ENCODE data around the gene PRADC1. TPM values are rescaled to one million over a fixed set of nuclear protein-coding genes. Genes with fewer than 3 reads are reported as not detected.

PRADC1 gene
- total and polyA plus RNA-seq, 3 experiments from 2014 or later: 21.1 to 27.2 (median 24.9) TPM

- H3K9me3 ChIP-seq (ENCODE audit: low read length): no peaks in the 10 kb centered on the region
- no peak overlapping the region for H3K4me3 Mint-ChIP-seq
- peaks cover 23% of the 10 kb centered on the region for H3K4me1 ChIP-seq (ENCODE audit: insufficient read depth, low read length)
- H3K27ac ChIP-seq (ENCODE audit: low read depth, low read length): no peak overlapping the region
- H3K9me3 Mint-ChIP-seq: no peaks in the 10 kb centered on the region
- H3K27ac Mint-ChIP-seq: peak overlapping the region in 5 of 8 donors; percentile 14 to 77 (median 61)
- no peak overlapping the region for H3K4me3 ChIP-seq (ENCODE audit: low read length)
- peaks cover 33 to 50% (median 49%) of the 10 kb centered on the region in 3 donors for H3K4me1 Mint-ChIP-seq
- no peaks in the 10 kb centered on the region for H3K27me3 Mint-ChIP-seq
- H3K27me3 ChIP-seq (ENCODE audit: insufficient read depth, low read length, poor library complexity, severe bottlenecking): no peaks in the 10 kb centered on the region
- peaks cover 0 to 66% (median 8%) of the 10 kb centered on the region in 3 donors for H3K36me3 Mint-ChIP-seq
- no peak for DNase-seq
- CTCF ChIA-PET: interaction anchor here (1.1 kb wide), 1 partner anchor 62 kb away, joined by 3 read pairs; no protein-coding TSS in a partner anchor
- POLR2A ChIA-PET: no interaction called here
- peaks cover 38% of the 10 kb centered on the region for H3K36me3 ChIP-seq (ENCODE audit: insufficient read depth, low read length)
Observed at GRCh38 chr2:73239776-73240175, 6.7 kb upstream of the PRADC1 start.

DNA sequence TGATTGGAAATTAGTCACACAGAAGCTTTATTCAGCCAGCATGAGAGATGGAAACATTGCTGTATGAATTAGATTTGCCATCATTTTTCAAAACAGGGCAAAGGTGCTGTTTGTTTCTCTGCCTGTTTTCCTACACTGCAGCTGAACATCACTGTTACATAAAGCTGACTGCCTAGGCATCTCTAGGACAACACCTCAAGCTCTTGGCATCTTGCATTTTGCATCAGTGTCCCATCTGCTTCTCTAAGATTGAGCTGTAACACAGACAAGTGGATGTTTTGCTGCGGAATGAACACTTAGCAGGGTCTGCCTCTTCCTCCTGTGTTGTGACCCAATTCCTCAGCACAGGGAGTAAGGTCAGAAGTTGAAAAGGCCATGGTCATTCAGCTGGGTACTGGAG is 5.9 kb upstream of the PRADC1 start:
- no peak for DNase-seq
- Histone ChIP-seq H3K4me3 (ENCODE audit: low read length) (no peak overlapping the region), H3K9me3 (ENCODE audit: low read length) (no peaks in the 10 kb centered on the region), H3K27ac (ENCODE audit: low read depth, low read length) (no peak overlapping the region), H3K27me3 (ENCODE audit: insufficient read depth, low read length, poor library complexity, severe bottlenecking) (no peaks in the 10 kb centered on the region), H3K4me1 (ENCODE audit: insufficient read depth, low read length) (peaks cover 25% of the 10 kb centered on the region), H3K36me3 (ENCODE audit: insufficient read depth, low read length) (peaks cover 30% of the 10 kb centered on the region)
- H3K36me3 Mint-ChIP-seq: peaks cover 0 to 63% (median 6%) of the 10 kb centered on the region in 3 donors
- H3K9me3 Mint-ChIP-seq: no peaks in the 10 kb centered on the region
- H3K4me1 Mint-ChIP-seq: peaks cover 35 to 52% (median 51%) of the 10 kb centered on the region in 3 donors
- peak overlapping the region in 6 of 8 donors; percentile 23 to 76 (median 64) for H3K27ac Mint-ChIP-seq
- no peak overlapping the region for H3K4me3 Mint-ChIP-seq
- CTCF ChIA-PET: interaction anchor here (1.1 to 8.1 kb wide), 2 partner anchors 52 to 61 kb away, joined by 3 to 54 read pairs; partner anchors contain the start of gene EGR4
- no peaks in the 10 kb centered on the region for H3K27me3 Mint-ChIP-seq
- POLR2A ChIA-PET: no interaction called here

- DNase-seq: no peak
- Mint-ChIP-seq H3K36me3 (peaks cover 0 to 63% (median 6%) of the 10 kb centered on the region in 3 donors), H3K9me3 (no peaks in the 10 kb centered on the region), H3K4me3 (no peak overlapping the region), H3K27ac (peak overlapping the region in 5 of 8 donors; percentile 23 to 67 (median 32)), H3K27me3 (no peaks in the 10 kb centered on the region), H3K4me1 (peaks cover 35 to 52% (median 51%) of the 10 kb centered on the region in 3 donors)
- Histone ChIP-seq H3K27me3 (ENCODE audit: insufficient read depth, low read length, poor library complexity, severe bottlenecking) (no peaks in the 10 kb centered on the region), H3K4me1 (ENCODE audit: insufficient read depth, low read length) (peaks cover 25% of the 10 kb centered on the region), H3K27ac (ENCODE audit: low read depth, low read length) (no peak overlapping the region), H3K36me3 (ENCODE audit: insufficient read depth, low read length) (peaks cover 25% of the 10 kb centered on the region), H3K9me3 (ENCODE audit: low read length) (no peaks in the 10 kb centered on the region), H3K4me3 (ENCODE audit: low read length) (no peak overlapping the region)
- CTCF ChIA-PET: interaction anchor here (7.2 to 8.1 kb wide), 2 partner anchors 26 to 53 kb away, joined by 47 to 54 read pairs; partner anchors contain the start of gene EGR4
- POLR2A ChIA-PET: interaction anchor here (0.6 kb wide), 1 partner anchor 56 kb away, joined by 3 read pairs; no protein-coding TSS in a partner anchor
Observed at GRCh38 chr2:73238149-73238548, 5.1 kb upstream of the PRADC1 start.

GRCh38 chr2:73237168-73237567 is 4.1 kb upstream of the PRADC1 start:
- Histone ChIP-seq H3K4me1 (ENCODE audit: insufficient read depth, low read length) (peaks cover 31% of the 10 kb centered on the region), H3K27me3 (ENCODE audit: insufficient read depth, low read length, poor library complexity, severe bottlenecking) (no peaks in the 10 kb centered on the region), H3K36me3 (ENCODE audit: insufficient read depth, low read length) (peaks cover 16% of the 10 kb centered on the region), H3K9me3 (ENCODE audit: low read length) (no peaks in the 10 kb centered on the region), H3K4me3 (ENCODE audit: low read length) (no peak overlapping the region), H3K27ac (ENCODE audit: low read depth, low read length) (no peak overlapping the region)
- no peak for DNase-seq
- Mint-ChIP-seq H3K27ac (peak overlapping the region in 7 of 8 donors; percentile 12 to 93 (median 42)), H3K27me3 (no peaks in the 10 kb centered on the region), H3K4me1 (peaks cover 41 to 57% (median 53%) of the 10 kb centered on the region in 3 donors), H3K4me3 (peak overlapping the region in 2 of 7 donors; percentile 0 to 96), H3K36me3 (peaks cover 0 to 58% (median 2%) of the 10 kb centered on the region in 3 donors), H3K9me3 (no peaks in the 10 kb centered on the region)
- CTCF ChIA-PET: interaction anchor here (2.0 to 8.1 kb wide), 3 partner anchors 22 to 54 kb away, joined by 5 to 54 read pairs (median 47); partner anchors contain the start of gene EGR4
- POLR2A ChIA-PET: no interaction called here

GRCh38 chr2:73235315-73236028 is 2.4 kb upstream of the PRADC1 start:
- peaks cover 31% of the 10 kb centered on the region for H3K4me1 ChIP-seq (ENCODE audit: insufficient read depth, low read length)
- H3K36me3 ChIP-seq (ENCODE audit: insufficient read depth, low read length): peaks cover 12% of the 10 kb centered on the region
- Mint-ChIP-seq H3K36me3 (peaks cover 0 to 45% (median 0%) of the 10 kb centered on the region in 3 donors), H3K4me1 (peaks cover 41 to 57% (median 53%) of the 10 kb centered on the region in 3 donors), H3K9me3 (no peaks in the 10 kb centered on the region), H3K27ac (peak overlapping the region; percentile 81 to 98 (median 94)), H3K4me3 (peak overlapping the region; percentile 95 to 99 (median 98)), H3K27me3 (no peaks in the 10 kb centered on the region)
- DNase-seq: peak in 1 of 5 donors; percentile 18
- ChIA-PET CTCF (interaction anchor here (0.8 to 8.1 kb wide), 7 partner anchors 16 to 58 kb away, joined by 3 to 54 read pairs (median 5); partner anchors contain the start of genes EGR4 and FBXO41), POLR2A (interaction anchor here (2.0 to 3.2 kb wide), 3 partner anchors 22 to 150 kb away, joined by 10 to 25 read pairs (median 12); partner anchors contain the start of genes ALMS1, EGR4 and SMYD5)
- no peaks in the 10 kb centered on the region for H3K9me3 ChIP-seq (ENCODE audit: low read length)
- H3K27ac ChIP-seq (ENCODE audit: low read depth, low read length): peak overlapping the region; percentile 93
- no peaks in the 10 kb centered on the region for H3K27me3 ChIP-seq (ENCODE audit: insufficient read depth, low read length, poor library complexity, severe bottlenecking)
- peak overlapping the region; percentile 88 for H3K4me3 ChIP-seq (ENCODE audit: low read length)

- H3K27ac Mint-ChIP-seq: peak within 1 kb of the TSS; percentile 81 to 98 (median 94)
- Histone ChIP-seq H3K36me3 (ENCODE audit: insufficient read depth, low read length) (peaks cover 1% of the 10 kb centered on the region), H3K4me3 (ENCODE audit: low read length) (peak within 1 kb of the TSS; percentile 88), H3K27me3 (ENCODE audit: insufficient read depth, low read length, poor library complexity, severe bottlenecking) (no peaks in the 10 kb centered on the region), H3K9me3 (ENCODE audit: low read length) (no peaks in the 10 kb centered on the region), H3K4me1 (ENCODE audit: insufficient read depth, low read length) (peaks cover 28% of the 10 kb centered on the region), H3K27ac (ENCODE audit: low read depth, low read length) (peak within 1 kb of the TSS; percentile 93)
- peak; percentile 78 to 92 (median 87) for DNase-seq
- peaks cover 0 to 41% (median 0%) of the 10 kb centered on the region in 3 donors for H3K36me3 Mint-ChIP-seq
- peak within 1 kb of the TSS; percentile 95 to 99 (median 98) for H3K4me3 Mint-ChIP-seq
- POLR2A ChIA-PET: interaction anchor here (0.7 to 3.2 kb wide), 12 partner anchors 8 to 1724 kb away, joined by 3 to 25 read pairs (median 5); partner anchors contain the start of genes ALMS1, EGR4, FBXO41 and SFXN5
- H3K9me3 Mint-ChIP-seq: no peaks in the 10 kb centered on the region
- CTCF ChIA-PET: interaction anchor here (0.9 to 8.1 kb wide), 9 partner anchors 10 to 57 kb away, joined by 3 to 54 read pairs (median 4); partner anchors contain the start of genes EGR4 and FBXO41
- H3K27me3 Mint-ChIP-seq: no peaks in the 10 kb centered on the region
- peaks cover 39 to 50% (median 49%) of the 10 kb centered on the region in 3 donors for H3K4me1 Mint-ChIP-seq
Observed at GRCh38 chr2:73233932-73234832, 1.1 kb upstream of the PRADC1 start, which contains the start of gene CCT7. Gene CCT7 (plus strand): TSS chr2:73234308. CDS start chr2:73234379, 71 bp downstream.
